Activated naive CD4-positive, alpha-beta T cell treated with anti-CD3 and anti-CD28 coated beads, Interleukin-2, amount 10 ng/mL, durations not matched to agents 7 days and 5 days (primary cell): ENCODE results near the gene ABR.

Source experiments
- CTCF ChIA-PET: fragments of 350-600 bp; sonication (Branson Sonifier 250); formaldehyde crosslinking; loops from one replicate; lab custom pipeline; 2021; ENCODE audit warnings: antibody characterized with exemption; lab: Charles Lee
- DNase-seq: peaks from one replicate; pipeline ENCODE4 v3.0.0-alpha.2; 2020
- H3K27ac Mint-ChIP-seq: one replicate; pipeline ENCODE4 v1.8.0; 2021; ENCODE audit warnings: mild to moderate bottlenecking, moderate library complexity, mixed read lengths
- H3K27me3 Mint-ChIP-seq: one replicate; pipeline ENCODE4 v1.8.0; 2021; ENCODE audit warnings: mild to moderate bottlenecking, mixed read lengths
- H3K36me3 Mint-ChIP-seq: one replicate; pipeline ENCODE4 v1.8.0; 2021; ENCODE audit warnings: mixed read lengths
- H3K4me1 Mint-ChIP-seq: one replicate; pipeline ENCODE4 v1.8.0; 2021; ENCODE audit warnings: mixed read lengths
- H3K4me3 Mint-ChIP-seq: one replicate; pipeline ENCODE4 v1.8.0; 2021; ENCODE audit warnings: mild to moderate bottlenecking, moderate library complexity, mixed read lengths
- H3K9me3 Mint-ChIP-seq: one replicate; pipeline ENCODE4 v1.8.0; 2021; ENCODE audit warnings: mixed read lengths

ABR gene

DNA sequence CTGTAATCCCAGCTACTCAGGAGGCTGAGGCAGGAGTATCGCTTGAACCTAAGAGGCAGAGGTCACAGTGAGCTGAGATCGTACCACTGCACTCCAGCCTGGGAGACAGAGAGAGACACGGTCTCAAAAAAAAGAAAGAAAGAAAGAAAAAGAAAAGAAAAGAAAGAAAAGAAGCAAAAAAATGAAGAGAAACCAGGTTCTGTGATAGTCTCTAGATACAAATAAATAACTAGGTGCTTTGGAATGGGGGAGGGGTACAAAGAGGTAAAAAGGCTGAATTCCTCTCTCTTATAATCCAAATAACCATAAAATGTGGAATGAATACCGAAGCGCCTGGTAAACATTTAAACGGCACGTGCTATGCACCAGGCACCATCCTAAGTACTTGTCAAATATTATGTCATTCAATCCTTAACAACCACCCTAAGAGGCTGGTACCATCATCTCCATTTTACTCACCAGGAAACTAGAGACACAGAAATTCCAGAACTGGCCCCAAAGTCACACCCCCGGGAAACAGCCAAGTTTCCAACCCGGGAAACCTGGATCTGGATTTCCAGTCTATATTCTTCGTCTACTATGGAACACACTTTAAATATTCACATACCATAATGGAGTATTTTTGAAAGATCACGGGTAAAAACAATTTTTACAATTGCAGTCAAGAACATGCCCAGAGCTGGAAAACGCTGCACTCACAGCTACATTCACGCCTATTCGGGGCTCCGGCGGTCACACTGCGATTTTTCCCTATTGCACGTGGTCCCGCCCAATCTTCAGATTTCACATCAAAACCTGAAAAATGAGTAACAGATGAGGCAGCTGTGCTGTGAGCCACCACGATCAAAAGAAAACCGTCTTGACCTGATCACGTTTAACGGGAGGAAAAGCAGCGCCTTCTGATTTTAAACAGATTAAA is 210.7 kb downstream of the ABR start:
- DNase-seq, result no peak
- no peaks in the 10 kb centered on the region for H3K36me3 Mint-ChIP-seq
- no peak overlapping the region for H3K4me3 Mint-ChIP-seq
- CTCF ChIA-PET, result no interaction called here
- no peaks in the 10 kb centered on the region for H3K9me3 Mint-ChIP-seq
- H3K4me1 Mint-ChIP-seq, result no peaks in the 10 kb centered on the region
- H3K27ac Mint-ChIP-seq, result no peak overlapping the region
- peaks cover 46% of the 10 kb centered on the region for H3K27me3 Mint-ChIP-seq

- Mint-ChIP-seq H3K4me1 (no peaks in the 10 kb centered on the region), H3K27me3 (peaks cover 52% of the 10 kb centered on the region), H3K27ac (no peak overlapping the region), H3K4me3 (no peak overlapping the region), H3K9me3 (no peaks in the 10 kb centered on the region), H3K36me3 (no peaks in the 10 kb centered on the region)
- CTCF ChIA-PET, result no interaction called here
- no peak for DNase-seq
Measured at GRCh38 chr17:967122-967521, 212.7 kb downstream of the ABR start.

GRCh38 chr17:965311-965989 is 214.3 kb downstream of the ABR start:
- Mint-ChIP-seq H3K27me3 (peaks cover 52% of the 10 kb centered on the region), H3K36me3 (no peaks in the 10 kb centered on the region), H3K4me3 (no peak overlapping the region), H3K27ac (no peak overlapping the region), H3K9me3 (no peaks in the 10 kb centered on the region), H3K4me1 (no peaks in the 10 kb centered on the region)
- CTCF ChIA-PET, result interaction anchor here (0.8 kb wide), 1 partner anchor 337 kb away, joined by 3 read pairs; no protein-coding TSS in a partner anchor
- no peak for DNase-seq

- Mint-ChIP-seq H3K27ac (no peak overlapping the region), H3K27me3 (peaks cover 46% of the 10 kb centered on the region), H3K9me3 (no peaks in the 10 kb centered on the region), H3K4me3 (no peak overlapping the region), H3K4me1 (no peaks in the 10 kb centered on the region), H3K36me3 (no peaks in the 10 kb centered on the region)
- no peak for DNase-seq
- CTCF ChIA-PET, result interaction anchor here (0.8 kb wide), 1 partner anchor 337 kb away, joined by 3 read pairs; no protein-coding TSS in a partner anchor
Measured at GRCh38 chr17:964876-965275, 214.9 kb downstream of the ABR start.

DNA sequence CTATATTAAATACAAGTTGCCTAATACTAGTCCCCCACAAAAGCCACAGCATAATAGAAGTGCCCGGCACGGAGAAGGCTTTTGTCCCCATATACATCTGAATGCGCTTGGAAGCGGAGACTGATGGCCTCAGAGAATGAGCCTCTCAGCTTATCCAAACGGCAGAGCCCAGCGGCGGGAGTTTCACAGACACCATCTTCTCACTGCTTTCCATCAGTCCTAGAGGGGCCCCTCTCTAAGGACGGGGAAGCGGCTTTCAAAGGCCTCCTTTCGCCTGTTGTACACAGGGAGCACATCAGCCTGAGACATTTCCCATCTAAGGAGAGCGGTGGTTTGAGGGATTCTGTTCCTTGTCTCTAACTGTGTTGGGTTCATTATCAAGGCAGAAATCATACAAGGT is 217.1 kb downstream of the ABR start:
- no peak overlapping the region for H3K27ac Mint-ChIP-seq
- no peaks in the 10 kb centered on the region for H3K9me3 Mint-ChIP-seq
- H3K4me1 Mint-ChIP-seq, result no peaks in the 10 kb centered on the region
- peaks cover 27% of the 10 kb centered on the region for H3K27me3 Mint-ChIP-seq
- no peaks in the 10 kb centered on the region for H3K36me3 Mint-ChIP-seq
- CTCF ChIA-PET, result no interaction called here
- no peak for DNase-seq
- no peak overlapping the region for H3K4me3 Mint-ChIP-seq

DNA sequence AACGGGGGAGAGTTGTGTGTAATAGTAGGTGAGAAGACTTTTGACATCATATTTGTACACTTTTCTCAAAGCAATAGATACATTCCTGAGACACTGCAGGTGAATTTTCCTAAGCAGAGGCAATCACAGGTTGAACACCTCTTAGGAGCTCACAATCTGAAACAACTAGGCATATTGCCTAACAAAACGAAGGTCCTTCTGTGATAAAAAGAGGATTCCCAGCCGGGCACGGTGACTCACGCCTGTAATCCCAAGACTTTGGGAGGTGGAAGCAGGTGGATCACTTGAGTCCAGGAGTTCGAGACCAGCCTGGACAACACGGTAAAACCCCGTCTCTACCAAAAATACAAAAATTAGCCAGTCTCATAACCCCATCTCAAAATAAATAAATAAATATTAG is 217.6 kb downstream of the ABR start:
- Mint-ChIP-seq H3K4me1 (no peaks in the 10 kb centered on the region), H3K9me3 (no peaks in the 10 kb centered on the region), H3K27me3 (peaks cover 30% of the 10 kb centered on the region), H3K4me3 (no peak overlapping the region), H3K36me3 (no peaks in the 10 kb centered on the region), H3K27ac (no peak overlapping the region)
- CTCF ChIA-PET, result no interaction called here
- no peak for DNase-seq

- Mint-ChIP-seq H3K36me3 (no peaks in the 10 kb centered on the region), H3K4me1 (no peaks in the 10 kb centered on the region), H3K27ac (no peak overlapping the region), H3K4me3 (no peak overlapping the region), H3K27me3 (peaks cover 18% of the 10 kb centered on the region), H3K9me3 (no peaks in the 10 kb centered on the region)
- CTCF ChIA-PET, result no interaction called here
- no peak for DNase-seq
Measured at GRCh38 chr17:958712-959451, 220.9 kb downstream of the ABR start.

DNA sequence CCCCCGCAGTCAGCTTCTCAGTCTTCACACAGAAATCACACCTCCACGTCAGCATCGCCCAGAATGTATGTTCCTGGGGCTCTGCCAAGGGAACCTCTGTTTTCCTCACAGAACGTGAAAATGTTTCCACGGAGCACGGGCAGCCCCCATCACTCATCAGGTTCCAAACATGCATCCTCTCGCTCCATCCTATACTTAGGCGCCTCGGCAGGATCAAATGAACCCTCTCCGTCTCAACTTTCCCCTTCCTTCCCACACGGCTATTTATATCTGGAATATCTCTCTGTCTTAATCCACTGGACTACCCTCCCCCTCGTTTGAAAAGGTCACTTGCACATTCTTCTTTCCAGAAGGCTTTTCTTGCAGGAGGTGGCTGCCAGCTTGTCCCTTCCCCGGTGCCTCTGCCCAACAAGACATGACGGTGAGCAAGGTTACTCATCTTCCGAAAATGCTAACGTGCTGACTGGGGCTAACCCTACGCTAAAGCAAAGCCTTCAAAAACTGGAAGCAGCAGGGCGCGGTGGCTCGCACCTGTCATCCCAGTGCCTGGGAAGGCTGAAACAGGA is 221.8 kb downstream of the ABR start:
- H3K4me1 Mint-ChIP-seq, result no peaks in the 10 kb centered on the region
- peaks cover 23% of the 10 kb centered on the region for H3K27me3 Mint-ChIP-seq
- no peaks in the 10 kb centered on the region for H3K36me3 Mint-ChIP-seq
- no peaks in the 10 kb centered on the region for H3K9me3 Mint-ChIP-seq
- DNase-seq, result no peak
- H3K4me3 Mint-ChIP-seq, result no peak overlapping the region
- H3K27ac Mint-ChIP-seq, result no peak overlapping the region
- CTCF ChIA-PET, result no interaction called here

DNA sequence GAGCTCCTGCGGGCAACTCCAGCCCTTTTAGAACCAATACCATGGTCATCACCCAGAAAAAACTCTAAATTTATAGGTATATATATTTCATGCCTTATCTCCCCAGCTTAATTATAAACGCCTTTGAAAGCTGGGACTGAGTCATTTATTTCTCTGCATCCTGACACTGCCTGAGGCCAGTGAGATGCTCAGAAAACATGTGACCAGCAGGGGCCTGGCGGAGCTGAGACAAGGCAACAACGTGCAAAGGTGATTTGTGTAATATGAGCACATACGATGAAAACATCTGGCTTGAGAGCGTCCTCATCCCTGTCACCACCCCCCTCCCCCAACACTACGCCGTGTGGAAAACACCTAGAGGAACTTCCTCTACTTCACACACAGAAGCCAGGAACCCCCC is 222.9 kb downstream of the ABR start:
- CTCF ChIA-PET, result no interaction called here
- Mint-ChIP-seq H3K36me3 (no peaks in the 10 kb centered on the region), H3K9me3 (no peaks in the 10 kb centered on the region), H3K4me1 (no peaks in the 10 kb centered on the region), H3K27me3 (peaks cover 21% of the 10 kb centered on the region), H3K27ac (no peak overlapping the region), H3K4me3 (no peak overlapping the region)
- no peak for DNase-seq

- no peak for DNase-seq
- H3K4me3 Mint-ChIP-seq, result no peak overlapping the region
- CTCF ChIA-PET, result no interaction called here
Measured at GRCh38 chr17:954431-955164, 225.2 kb downstream of the ABR start.

DNA sequence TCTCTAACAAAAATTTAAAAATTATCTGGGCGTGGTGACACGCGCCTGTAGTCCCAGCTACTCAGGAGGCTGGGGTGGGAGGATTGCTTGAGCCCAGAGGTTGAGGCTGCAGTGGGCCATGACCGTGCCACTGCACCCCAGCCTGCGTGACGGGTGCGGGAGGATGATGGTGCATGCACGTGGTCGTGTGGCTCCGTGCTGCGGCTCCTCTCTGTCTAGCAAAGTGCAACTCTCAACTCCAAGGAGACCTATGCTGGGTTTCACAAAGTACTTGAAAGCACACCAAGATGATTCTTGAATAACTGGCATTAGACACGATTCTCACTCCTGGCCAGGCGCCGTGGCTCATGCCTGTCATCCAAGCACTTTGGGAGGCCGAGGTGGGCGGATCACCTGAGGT is 226.0 kb downstream of the ABR start:
- Mint-ChIP-seq H3K27me3 (peaks cover 44% of the 10 kb centered on the region), H3K36me3 (no peaks in the 10 kb centered on the region), H3K9me3 (no peaks in the 10 kb centered on the region), H3K4me3 (no peak overlapping the region), H3K4me1 (no peaks in the 10 kb centered on the region), H3K27ac (no peak overlapping the region)
- DNase-seq, result no peak
- CTCF ChIA-PET, result no interaction called here

More at GRCh38 chr17:954431-955164, 225.2 kb downstream of the ABR start:
- H3K4me1 Mint-ChIP-seq, result no peaks in the 10 kb centered on the region
- peaks cover 44% of the 10 kb centered on the region for H3K27me3 Mint-ChIP-seq
- H3K36me3 Mint-ChIP-seq, result no peaks in the 10 kb centered on the region
- H3K9me3 Mint-ChIP-seq, result no peaks in the 10 kb centered on the region
- H3K27ac Mint-ChIP-seq, result no peak overlapping the region
